Amygdala (tissue), 56 donors: ENCODE data around the gene AIP.
A peak's percentile ranks its signal among the peaks of the same experiment; 100 is the strongest.
"Not testable (repeated sequence)": the region's sequence is repeated elsewhere in the genome, so short reads cannot be mapped to it uniquely, and the experiment has no call there.

Source experiments
- DNase-seq, 56 donors: peaks; one replicate each; lab custom pipeline; 2025; lab: John Stamatoyannopoulos, UW

The AIP gene

DNA sequence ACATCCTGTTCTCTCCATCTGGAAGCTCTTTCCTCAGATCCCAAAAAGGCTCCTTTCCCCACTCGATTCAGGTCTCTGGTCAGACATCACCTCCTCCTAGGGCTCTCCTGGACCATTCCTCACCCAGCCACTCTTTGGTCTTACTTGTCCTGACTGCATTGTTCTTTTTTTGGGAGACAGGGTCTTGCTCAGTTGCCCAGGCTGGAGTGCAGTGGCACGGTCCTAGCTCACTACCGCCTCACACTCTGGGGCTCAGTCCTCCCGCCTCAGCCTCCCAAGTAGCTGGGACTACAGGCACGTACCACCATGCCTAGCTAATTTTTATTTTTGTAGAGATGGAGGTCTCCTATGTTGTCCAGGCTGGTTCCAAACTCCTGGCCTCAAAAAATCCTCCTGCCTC lies 37.3 kb upstream of the AIP start:
- DNase-seq: no peak

DNA sequence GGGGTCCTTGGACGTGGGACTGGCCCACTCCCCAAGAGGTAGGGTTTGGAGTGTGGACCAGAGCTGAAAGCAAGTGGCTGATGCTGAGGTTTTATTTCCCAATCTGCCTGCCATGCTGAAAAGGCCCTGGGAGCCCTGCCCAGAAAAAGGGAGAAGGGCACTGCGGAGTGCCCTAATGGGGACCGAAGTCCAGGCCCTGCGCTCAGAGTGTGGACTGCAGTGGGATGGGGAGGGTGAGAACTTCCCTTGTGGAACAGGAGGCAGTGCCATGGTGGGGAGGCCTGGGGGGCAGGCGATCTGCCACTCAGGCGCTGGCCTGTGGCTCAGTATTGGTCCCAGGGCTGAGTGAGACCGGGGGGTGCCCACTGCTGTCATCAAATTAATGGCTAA lies 34.6 kb upstream of the AIP start:
- DNase-seq: no peak

DNA sequence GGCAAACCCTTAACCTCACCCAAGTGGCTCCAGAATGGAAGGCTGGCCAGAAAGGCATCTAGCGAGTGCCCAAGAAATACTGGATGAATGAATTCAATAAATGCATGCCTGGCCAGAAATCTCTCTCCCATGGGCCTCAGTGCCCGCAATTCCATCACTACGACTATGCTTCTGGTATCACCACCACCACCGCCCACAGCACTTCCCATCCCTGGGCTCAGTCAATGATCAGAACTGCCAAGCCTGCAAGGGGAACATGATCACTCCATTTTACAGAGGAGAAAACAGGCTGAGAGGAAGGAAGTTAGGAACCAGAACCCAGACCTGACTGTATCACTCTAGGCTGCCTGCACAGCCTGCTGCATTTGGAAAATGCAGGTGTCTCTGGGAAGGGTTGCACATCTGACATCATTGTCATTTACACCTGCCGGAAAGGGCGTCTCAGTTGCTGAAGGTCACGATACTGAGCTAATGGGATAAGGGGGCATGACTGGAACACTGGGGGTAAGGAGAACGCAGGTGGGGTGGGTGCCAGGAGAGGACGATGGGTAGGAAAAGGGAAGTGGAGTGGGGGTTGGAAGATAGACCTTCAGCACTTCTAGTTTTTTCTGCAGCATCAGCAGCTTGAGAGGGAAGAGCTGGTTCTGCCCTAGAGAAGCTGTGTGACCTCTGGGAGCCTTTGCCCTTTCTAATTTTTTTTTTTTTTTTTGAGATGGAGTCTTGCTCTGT lies 33.5 kb upstream of the AIP start:
- DNase-seq: peak in 1 of 56 donors; percentile 25

DNA sequence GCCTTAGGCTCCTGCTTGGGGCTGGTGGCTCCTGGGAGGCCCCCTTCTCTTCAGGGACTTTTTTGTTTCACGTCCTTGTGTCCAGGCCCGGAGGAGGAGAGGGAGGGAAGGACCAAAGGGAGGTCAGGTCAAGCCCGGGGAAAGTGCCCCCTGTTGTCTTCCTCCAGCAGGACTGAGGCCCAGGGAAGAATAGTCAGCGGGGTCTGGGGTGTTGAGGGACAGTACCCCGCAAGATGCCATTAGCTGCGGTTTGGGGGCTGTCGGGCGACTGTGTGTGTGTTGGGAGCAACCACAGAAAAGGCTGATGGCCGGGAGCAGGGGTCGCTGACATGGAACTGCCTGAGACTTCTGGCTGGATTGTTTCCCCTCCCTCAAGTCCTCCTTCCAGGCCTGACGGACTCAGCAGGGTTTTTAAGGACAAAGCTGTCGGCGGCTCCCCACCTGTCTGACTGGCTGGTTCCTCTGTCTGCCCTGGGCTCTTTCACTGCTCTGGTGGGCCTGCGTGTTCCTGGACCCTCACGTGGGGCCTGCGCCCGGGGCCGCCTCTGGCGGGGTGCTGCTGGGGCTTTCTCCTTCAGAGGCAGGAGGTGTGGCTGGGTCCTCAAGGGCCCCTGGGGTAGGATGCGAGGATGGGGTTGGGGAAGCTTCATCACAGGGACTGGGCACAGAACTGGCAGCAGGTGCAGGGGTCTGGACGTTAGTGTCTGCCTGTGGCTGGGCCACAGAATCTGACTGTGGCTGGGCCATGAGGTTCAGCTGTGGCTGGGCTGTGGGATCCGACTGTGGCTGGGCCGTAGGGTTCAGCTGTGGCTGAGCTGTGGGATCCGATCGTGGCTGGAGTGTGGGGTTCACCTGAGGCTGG lies 31.8 kb upstream of the AIP start:
- DNase-seq: no peak

DNA sequence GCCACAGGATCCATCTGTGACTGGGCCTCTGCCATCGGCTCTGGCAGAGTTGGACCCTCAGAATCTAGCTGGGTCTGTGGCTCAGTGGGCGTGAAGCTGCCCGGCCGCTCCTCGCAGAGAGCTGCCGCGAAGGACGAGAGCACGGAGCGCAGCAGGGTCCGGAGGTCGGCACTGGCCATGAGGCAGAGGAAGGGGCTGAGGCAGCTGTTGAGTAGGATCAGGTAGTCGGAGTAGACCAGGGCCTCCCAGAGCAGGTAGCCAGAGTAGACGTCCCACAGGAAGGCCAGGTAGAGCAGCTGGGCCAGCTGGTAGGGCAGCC lies 31.2 kb upstream of the AIP start:
- DNase-seq: no peak

DNA sequence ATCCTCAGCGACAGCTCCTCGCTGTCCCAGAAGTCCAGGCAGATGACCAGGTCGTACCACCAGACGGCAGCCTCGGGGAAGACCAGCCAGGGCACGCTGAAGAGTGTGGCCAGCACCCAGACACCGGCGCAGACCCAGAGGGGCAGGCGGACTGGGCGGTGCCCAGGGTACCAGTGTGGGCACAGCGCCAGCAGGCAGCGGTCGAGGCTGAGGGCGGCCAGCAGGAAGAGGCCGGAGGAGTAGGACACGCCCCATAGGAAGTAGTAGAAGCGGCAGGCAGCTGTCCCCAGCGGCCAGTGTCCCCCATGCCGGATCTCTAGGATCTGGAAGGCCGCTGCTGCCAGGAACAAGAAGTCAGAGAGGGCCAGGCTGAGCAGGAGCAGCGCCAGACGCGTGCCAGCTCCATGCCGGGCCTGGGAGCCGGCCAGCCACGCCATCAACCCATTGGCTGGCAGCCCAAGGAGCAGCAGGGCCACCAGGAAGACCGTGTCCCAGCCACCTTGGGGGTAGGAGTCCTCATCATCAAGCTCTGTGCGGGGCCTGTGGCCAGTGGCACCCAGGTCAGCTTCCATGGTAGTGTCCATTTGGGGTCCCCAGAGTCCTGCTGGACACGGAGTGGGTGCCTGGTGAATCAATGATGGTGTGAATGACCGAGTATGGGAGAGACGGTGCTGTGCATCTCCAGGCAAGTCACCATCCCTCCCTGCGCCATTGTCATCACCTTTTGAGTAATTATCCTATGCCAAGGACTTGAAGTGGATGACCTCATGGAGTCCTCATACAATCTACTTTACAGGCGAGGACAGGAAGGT lies 30.5 kb upstream of the AIP start, which contains the start of gene GPR152:
TSS of gene GPR152 (minus strand) at position 589 of the 812 bp plus-strand sequence. CDS start at position 584, 5 bp downstream.
- DNase-seq: peak in 7 of 56 donors; percentile 16 to 73 (median 31)

DNA sequence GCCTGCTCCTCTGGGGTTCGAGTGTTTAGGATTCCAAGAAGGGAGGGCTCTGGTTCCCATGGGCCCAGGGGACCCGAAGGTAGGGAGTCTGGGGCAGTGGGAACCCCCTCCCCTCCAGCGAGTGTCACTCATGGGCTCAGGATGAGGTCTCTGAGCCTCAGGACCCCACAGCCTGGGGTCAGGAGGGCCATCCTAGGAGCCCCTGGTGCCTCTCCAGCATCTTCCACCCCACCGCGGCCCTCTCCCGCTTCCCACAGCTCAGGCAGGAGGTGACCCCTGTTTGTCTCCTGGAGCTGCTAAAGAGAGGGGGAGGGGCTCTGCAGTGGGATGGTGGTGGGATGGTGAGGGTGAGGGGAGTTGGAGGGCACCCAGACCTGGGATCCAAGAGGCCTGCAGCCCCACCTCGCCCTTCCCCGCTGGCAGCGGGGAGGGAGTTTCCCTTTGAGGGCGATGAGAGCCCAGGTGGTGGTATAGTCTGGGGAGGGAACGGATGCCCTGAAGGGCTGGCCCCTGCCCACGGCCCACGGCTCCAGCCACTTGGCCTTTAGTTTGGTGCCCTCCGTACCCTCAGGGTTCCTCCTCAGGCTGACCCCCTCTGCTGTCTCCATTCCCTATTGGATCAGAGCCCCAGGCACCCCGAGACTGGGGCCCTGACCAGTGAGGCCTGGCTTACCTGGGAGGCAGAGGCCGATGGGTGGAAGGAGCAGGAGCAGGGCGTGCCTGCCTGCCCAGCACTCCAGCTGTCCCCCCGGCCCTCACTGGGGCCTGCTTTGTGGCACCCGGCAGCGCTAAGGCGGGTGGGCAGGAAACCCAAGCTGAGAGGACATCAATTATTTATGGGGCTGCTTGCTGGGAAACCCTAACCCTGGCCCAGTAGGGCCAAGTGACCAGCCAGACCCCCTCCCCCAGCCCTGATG lies 28.8 kb upstream of the AIP start:
- DNase-seq: no peak

DNA sequence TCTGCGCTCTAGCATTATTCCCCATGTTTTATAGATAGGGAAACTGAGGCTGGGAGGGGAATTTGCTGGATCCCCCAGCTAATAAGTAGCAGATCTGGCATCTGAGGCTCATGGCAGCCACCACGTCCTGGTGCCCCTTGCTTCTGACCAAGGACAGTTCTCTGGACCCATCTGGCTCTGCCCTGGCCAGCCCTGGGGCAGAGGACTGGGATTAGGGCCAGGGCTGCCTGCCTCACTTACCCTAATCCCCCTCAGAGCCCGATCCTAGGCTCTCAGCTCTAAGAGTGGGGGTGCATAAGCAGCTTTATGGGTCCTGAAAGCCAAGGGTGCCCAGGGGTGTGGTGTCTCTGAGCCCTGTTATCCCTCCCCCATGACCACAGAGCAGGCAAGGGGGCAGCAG lies 27.8 kb upstream of the AIP start, which contains the start of gene CABP4:
TSS of gene CABP4 (plus strand) at position 301 of the 400 bp plus-strand sequence. CDS start at position 371, 70 bp downstream.
- DNase-seq: no peak

DNA sequence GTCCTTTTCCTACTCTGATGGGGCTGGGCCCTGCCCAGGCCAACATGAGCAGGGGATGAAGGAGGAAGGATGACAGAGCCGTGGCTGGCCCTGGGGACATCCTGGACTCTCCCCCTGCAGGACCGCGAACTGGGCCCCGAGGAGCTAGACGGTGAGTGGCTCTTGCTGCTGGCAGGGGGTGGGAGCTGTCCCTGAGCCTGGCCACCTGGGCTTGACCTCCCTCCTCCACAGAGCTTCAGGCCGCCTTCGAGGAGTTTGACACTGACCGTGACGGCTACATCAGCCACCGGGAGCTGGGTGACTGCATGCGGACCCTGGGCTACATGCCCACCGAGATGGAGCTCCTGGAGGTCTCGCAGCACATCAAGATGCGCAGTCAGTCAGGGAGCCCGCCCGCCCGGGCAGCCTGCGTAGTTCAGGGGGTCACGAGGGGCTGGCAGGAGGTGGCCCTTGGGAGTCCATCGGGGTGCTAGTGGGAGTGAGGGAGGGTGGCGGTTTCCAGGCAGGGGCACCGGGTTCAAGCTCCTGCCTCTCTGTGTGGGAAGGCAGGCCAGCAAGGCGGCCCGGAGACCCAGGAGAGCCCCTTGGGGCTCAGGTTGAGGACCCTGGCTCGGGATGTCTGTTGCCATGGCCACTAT lies 26.6 kb upstream of the AIP start:
- no peak for DNase-seq

DNA sequence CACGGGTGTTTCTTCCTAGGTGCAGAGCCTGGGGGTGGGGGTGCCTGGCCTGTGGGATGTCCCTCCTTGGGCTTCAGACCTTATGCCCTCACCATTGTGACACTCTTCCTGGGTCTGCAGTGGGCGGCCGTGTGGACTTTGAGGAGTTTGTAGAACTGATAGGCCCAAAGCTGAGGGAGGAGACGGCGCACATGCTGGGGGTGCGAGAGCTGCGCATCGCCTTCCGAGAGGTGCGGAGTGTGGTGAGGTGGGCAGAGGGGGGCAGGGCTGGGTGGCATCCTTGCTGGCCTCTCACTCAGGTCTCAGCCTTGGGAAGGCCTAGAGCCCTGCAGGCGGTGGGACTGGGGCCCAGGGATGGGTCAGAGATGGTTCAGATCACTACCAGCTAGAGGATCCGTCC lies 25.4 kb upstream of the AIP start:
- no peak for DNase-seq

DNA sequence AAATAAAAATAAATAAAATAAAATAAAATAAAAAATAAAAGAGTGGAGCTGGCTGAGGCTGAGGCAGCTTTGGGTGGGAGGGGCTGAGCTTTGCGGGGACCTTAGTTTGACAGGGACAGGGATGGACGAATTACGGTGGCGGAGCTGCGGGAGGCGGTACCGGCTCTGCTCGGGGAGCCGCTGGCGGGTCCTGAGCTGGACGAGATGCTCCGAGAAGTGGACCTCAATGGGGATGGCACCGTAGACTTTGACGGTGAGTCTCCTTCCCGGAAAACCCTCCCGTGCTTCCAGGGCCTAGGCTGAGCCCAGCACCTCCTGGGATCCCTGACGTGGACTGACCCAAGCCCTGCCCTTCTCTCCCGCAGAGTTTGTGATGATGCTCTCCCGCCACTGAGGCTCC lies 24.6 kb upstream of the AIP start:
- no peak for DNase-seq

DNA sequence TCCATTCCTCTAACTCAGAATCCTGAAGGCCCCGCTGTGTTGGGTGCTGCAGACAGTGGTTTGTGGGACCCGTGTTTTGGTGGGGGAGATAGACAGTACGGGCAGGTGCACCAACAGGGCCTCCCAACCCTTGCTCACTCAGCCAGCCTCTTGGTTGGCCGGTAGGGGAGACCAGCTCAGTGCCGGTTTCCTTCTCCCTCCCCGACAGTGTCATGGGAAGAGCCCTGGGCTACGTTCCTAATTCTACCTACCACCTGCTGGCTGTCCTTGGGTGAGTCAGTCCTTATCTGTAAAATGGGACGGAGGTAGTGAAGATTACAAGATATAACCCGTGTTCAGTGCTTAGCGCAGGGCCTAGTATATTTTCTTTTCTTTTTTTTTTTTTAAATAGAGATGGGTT lies 19.6 kb upstream of the AIP start:
- DNase-seq: no peak

DNA sequence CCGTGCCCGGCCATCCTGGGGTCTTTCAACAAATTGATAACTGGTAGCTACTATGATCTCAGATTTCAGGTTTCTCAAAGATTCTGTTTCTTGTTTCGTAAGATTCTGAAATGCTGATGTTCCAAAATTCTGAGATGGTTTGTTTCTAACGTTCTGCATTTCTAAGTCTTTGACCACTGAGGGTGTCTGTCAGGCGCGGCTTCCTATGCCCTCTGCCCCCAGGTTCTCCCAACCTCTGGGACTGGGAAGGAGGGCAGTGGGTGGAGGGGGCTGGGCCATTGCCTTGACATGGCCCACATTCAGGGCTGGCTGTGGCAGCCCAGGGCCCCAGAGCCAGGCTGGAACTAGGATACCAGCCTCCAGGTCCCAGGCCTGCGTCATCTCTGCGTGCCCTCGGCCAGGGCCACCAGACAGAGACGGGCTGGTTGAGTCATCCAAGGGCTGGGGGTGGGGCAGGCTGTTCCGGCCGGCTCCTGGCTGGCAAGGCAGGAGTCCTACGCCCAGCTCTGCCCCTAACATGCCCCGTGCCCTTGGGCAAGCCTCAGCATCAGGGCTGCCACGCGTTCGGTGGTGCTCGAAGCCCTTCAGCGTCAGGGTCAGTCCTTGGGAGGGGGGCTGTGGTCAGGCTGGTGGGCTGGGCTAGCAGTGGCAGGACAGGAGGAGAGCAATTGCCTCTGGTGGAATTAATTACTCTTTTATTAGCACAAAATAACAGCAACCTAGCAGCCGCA lies 19.0 kb upstream of the AIP start:
- DNase-seq: peak in 14 of 56 donors; percentile 18 to 55 (median 34)

DNA sequence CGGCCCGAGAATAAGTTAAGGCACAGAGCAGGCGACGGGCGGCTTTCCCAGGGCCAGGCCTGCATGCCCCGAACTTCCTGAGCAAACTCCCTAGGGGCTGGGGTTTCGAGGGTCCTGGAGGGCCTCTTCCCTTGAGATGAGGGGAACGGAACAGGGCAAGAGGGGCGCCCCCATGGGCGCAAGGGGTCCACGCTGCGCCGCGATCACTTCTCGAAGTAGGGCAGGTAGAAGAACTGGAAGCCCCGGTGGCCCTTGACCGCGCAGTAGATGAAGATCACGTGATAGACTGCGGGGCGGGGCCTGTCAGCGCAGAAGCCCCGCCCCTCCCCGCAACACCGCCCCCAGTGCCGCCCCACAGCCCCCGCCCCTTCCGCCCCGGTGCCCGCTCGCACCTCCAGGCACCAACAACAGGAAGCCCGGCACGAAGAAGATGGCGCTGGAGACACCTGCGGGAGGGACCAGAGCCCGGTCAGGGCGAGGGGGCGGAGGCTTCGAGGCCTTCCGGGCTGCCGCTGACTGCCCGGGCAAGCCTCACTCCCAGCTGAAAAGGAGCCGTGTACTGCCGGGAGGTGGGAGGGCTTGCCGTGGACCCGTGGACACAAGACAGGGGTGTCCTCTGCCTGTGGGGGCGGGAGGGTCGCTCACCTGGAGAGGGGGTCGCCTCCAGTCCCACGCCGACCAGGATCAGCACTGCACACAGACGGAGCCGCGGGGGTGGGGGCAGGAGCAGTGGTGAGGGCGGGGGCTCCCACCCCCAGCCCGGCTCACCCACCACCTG lies 18.2 kb upstream of the AIP start:
- DNase-seq: peak in 51 of 56 donors; percentile 11 to 89 (median 60)

DNA sequence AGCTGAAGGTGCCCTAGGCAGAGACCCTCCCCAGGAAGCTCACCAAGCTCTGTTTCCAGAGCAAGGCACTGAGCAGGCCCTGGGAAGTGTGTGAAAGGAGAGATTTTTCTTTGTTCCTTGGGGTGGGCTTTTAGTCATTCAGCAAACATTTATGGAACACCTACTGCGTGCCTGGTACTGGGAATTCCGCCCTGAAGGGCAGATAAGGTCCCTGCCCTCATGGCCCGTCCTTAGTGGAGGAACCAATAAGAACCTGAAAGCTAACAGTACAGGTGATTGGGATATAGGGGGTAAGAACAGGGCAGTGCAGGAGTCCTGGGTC lies 17.7 kb upstream of the AIP start:
- DNase-seq: no peak

DNA sequence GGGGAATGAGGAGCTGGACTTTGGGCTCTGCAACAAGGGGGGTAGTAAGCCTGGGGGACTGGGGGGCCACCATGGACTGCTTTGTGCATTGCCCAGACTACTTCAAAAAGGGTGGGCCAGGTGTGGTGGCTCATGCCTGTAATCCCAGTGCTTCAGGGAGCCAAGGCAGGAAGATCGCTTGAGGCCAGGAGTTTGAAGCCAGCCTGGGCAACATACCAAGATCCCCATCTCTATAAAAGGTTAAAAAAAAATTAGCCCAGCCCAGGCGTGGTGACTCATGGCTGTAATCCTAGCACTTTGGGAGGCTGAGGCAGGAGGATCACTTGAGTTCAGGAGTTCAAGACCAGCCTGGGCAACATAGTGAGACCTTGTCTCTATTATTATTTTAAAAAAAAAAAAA lies 17.3 kb upstream of the AIP start:
- not testable (repeated sequence) for DNase-seq

DNA sequence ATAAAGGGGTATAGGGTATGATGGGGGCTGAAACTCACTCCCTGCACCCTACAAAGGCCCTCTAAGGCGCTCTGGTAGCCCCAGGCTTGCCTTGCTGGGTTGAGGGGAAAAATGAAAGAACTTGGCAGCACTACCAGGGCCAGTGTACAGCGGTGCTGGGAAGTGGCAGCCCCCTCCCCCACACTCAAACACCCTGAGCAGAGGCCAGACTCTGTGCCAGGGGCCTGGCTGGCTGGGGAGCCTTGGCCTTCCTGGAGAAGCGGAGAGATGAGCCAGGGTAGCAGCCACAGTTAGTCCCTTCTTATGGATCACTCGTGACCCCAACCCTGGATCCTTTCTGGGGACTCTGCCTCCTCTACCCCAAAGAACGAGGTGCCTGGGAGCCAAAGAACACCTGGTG lies 16.5 kb upstream of the AIP start:
- DNase-seq: peak in 10 of 56 donors; percentile 16 to 37 (median 30)
